HCT116 (cell line): ENCODE measurements around the gene CNMD. TPM values are rescaled to one million over a fixed set of nuclear protein-coding genes. Genes with fewer than 3 reads are reported as not detected.

ENCODE experiments used
- ATAC-seq: fragments of 200-7000 bp; cut with Tn5 transposase; 2 replicates; pipeline ENCODE4 v1.9.1; 2020; ENCODE audit warnings: mild to moderate bottlenecking, moderate library complexity
- BruUV-seq: library from RNA; stranded (reverse); fragments of 400-500 nt; replicated peaks from 2 replicates; lab custom pipeline; 2021; lab: Mats Ljungman, UMichigan
- CTCF ChIA-PET: fragments of 300-600 bp; sonication (Branson Sonifier 250); formaldehyde crosslinking; loops from one replicate; lab custom pipeline; 2021; ENCODE audit warnings: antibody characterized with exemption; lab: Charles Lee
- POLR2A ChIA-PET: fragments of 300-600, 350-600 bp; sonication (Branson Sonifier 250); formaldehyde crosslinking; loops from one replicate; lab custom pipeline; 2021; ENCODE audit warnings: antibody characterized with exemption; lab: Charles Lee
- RAD21 ChIA-PET, 2 experiments: fragments of 300-600 bp; sonication (Branson Sonifier 250); formaldehyde crosslinking; loops; one replicate each; lab custom pipeline; 2023; ENCODE audit warnings: low total read pairs in 2 of 2; ENCODE audit not compliant: uncharacterized antibody in 2 of 2, unreplicated experiment in 2 of 2, low non-redundant PET in 1 of 2; lab: Charles Lee
- DNase-seq: peaks from one replicate; pipeline ENCODE4 v3.0.0-alpha.2; 2010; ENCODE audit warnings: low read depth, low spot score
- H2AFZ ChIP-seq: fragments of 200-600 bp; shearing (Covaris generic), sonication (generic); 2 replicates; pipeline ENCODE4 v1.6.1; 2017; ENCODE audit warnings: low read depth, mixed run types, mixed read lengths, antibody characterized with exemption, low read length; ENCODE audit not compliant: poor library complexity, severe bottlenecking
- H3K27ac ChIP-seq: 2 replicates; pipeline ENCODE4 v1.5.1; 2012; ENCODE audit warnings: low read depth, low read length
- H3K27me3 ChIP-seq: fragments of 200-600 bp; sonication (generic); 2 replicates; pipeline ENCODE4 v1.6.1; 2016; ENCODE audit warnings: mixed run types, low read length, mixed read lengths; ENCODE audit not compliant: insufficient read depth
- H3K36me3 ChIP-seq, 2 experiments: fragments of 200-500 bp in 1 of 2; fragments of 200-600 bp in 1 of 2; sonication (Bioruptor generic) in 1 of 2; sonication (generic) in 1 of 2; 2 replicates each; pipeline versions ENCODE4 v1.5.1 to v1.6.1; 2014 to 2016; ENCODE audit warnings: low read length in 2 of 2, inconsistent platforms in 1 of 2, mixed read lengths in 1 of 2, mixed run types in 1 of 2; ENCODE audit not compliant: insufficient read depth in 2 of 2, control insufficient read depth in 1 of 2
- H3K4me1 ChIP-seq, 2 experiments: fragments of 200-600 bp in 1 of 2; sonication (generic) in 1 of 2; 2 replicates each; pipeline versions ENCODE4 v1.5.1 to v1.6.1; 2012 to 2017; ENCODE audit warnings: low read length in 2 of 2, inconsistent platforms in 1 of 2, mild to moderate bottlenecking in 1 of 2, mixed read lengths in 1 of 2, mixed run types in 1 of 2, moderate library complexity in 1 of 2; ENCODE audit not compliant: insufficient read depth in 2 of 2, control insufficient read depth in 1 of 2
- H3K4me2 ChIP-seq: fragments of 200-600 bp; sonication (generic); 2 replicates; pipeline ENCODE4 v1.6.1; 2017; ENCODE audit warnings: mixed run types, low read length, mixed read lengths
- H3K4me3 ChIP-seq, 2 experiments: fragments of 200-600 bp in 1 of 2; sonication (generic) in 1 of 2; replicated peaks in 1 of 2; 2 replicates each; pipeline ENCODE4 v1.5.1; 2011 to 2016; ENCODE audit warnings: low read length in 2 of 2, control low read depth in 1 of 2, low read depth in 1 of 2, mild to moderate bottlenecking in 1 of 2, mixed read lengths in 1 of 2, mixed run types in 1 of 2
- H3K79me2 ChIP-seq: fragments of 200-600 bp; sonication (generic); 2 replicates; pipeline ENCODE4 v1.6.1; 2017; ENCODE audit warnings: mild to moderate bottlenecking, mixed run types, low read length, moderate library complexity, mixed read lengths; ENCODE audit not compliant: insufficient read depth
- H3K9ac ChIP-seq: fragments of 200-600 bp; sonication (generic); 2 replicates; pipeline ENCODE4 v1.6.1; 2016; ENCODE audit warnings: low read length, mixed read lengths
- H3K9me2 ChIP-seq: fragments of 200-600 bp; sonication (generic), shearing (Covaris generic); 2 replicates; pipeline ENCODE4 v1.6.1; 2017; ENCODE audit warnings: mixed run types, mild to moderate bottlenecking, moderate library complexity; ENCODE audit not compliant: insufficient read depth
- H3K9me3 ChIP-seq, 2 experiments: fragments of 200-500 bp in 1 of 2; fragments of 200-600 bp in 1 of 2; sonication (Bioruptor generic) in 1 of 2; sonication (generic) in 1 of 2; 2 replicates each; pipeline ENCODE4 v1.6.1; 2014 to 2017; ENCODE audit warnings: low read length in 2 of 2, mixed read lengths in 2 of 2, inconsistent platforms in 1 of 2, low read depth in 1 of 2, mild to moderate bottlenecking in 1 of 2, mixed run types in 1 of 2, moderate library complexity in 1 of 2; ENCODE audit not compliant: control insufficient read depth in 1 of 2, insufficient read depth in 1 of 2
- H4K20me1 ChIP-seq: fragments of 200-600 bp; sonication (generic), shearing (Covaris generic); 2 replicates; pipeline ENCODE4 v1.6.1; 2017; ENCODE audit warnings: mixed run types, mild to moderate bottlenecking, moderate library complexity; ENCODE audit not compliant: insufficient read depth
- CBX3 ChIP-seq: IDR thresholded peaks from 2 replicates; pipeline ENCODE4 v1.6.1; 2012; ENCODE audit warnings: low read depth
- CEBPB ChIP-seq: IDR thresholded peaks from 2 replicates; pipeline ENCODE4 v1.6.1; 2012; ENCODE audit warnings: low read depth
- EGR1 ChIP-seq: IDR thresholded peaks from 2 replicates; pipeline ENCODE4 v1.6.1; 2012; ENCODE audit warnings: low read depth
- ELF1 ChIP-seq: IDR thresholded peaks from 2 replicates; pipeline ENCODE4 v1.6.1; 2012; ENCODE audit warnings: low read depth, borderline replicate concordance
- EZH2 ChIP-seq: fragments of 200-600 bp; sonication (generic); IDR thresholded peaks from 2 replicates; pipeline ENCODE4 v1.6.1; 2017; ENCODE audit warnings: antibody characterized with exemption, mixed run types
- FOSL1 ChIP-seq: IDR thresholded peaks from 2 replicates; pipeline ENCODE4 v1.6.1; 2012; ENCODE audit warnings: low read depth
- JUND ChIP-seq: IDR thresholded peaks from 2 replicates; pipeline ENCODE4 v1.6.1; 2012
- SRF ChIP-seq: IDR thresholded peaks from 2 replicates; pipeline ENCODE4 v1.6.1; 2012; ENCODE audit warnings: low read depth
- TCF7L2 ChIP-seq: IDR thresholded peaks from 2 replicates; pipeline ENCODE4 v1.7.0; 2011; ENCODE audit warnings: borderline replicate concordance, inconsistent platforms; ENCODE audit not compliant: insufficient read depth, insufficient read length; ENCODE audit errors: extremely low read depth
- YY1 ChIP-seq: IDR thresholded peaks from 2 replicates; pipeline ENCODE4 v1.6.1; 2011; ENCODE audit warnings: low read length, low read depth, moderate library complexity, mild to moderate bottlenecking; ENCODE audit not compliant: insufficient replicate concordance; ENCODE audit errors: extremely low read depth
- ZFX ChIP-seq: fragments of 450-650 bp; IDR thresholded peaks from 2 replicates; pipeline ENCODE4 v1.6.1; 2017
- intact Hi-C: fragments of 100-400 bp; cut with micrococcal nuclease; formaldehyde crosslinking; loops from 2 replicates; pipeline ENCODE4 v1.10.0; 2022
- total RNA-seq: library from RNA; stranded (reverse); gene quantifications from one replicate; pipeline ENCODE4 v1.2.1, GENCODE V29; 2021; ENCODE audit not compliant: unreplicated experiment
- TF ChIP-seq, protein P1 (sequence below), 3 experiments: fragments of 200-600 bp in 1 of 3; sonication (generic) in 1 of 3; IDR thresholded peaks in 2 of 3; conservative IDR thresholded peaks in 1 of 3; 2 replicates each; pipeline ENCODE4 v1.5.1; 2012 to 2017; ENCODE audit warnings: low read depth in 2 of 3, low read length in 2 of 3, antibody characterized with exemption in 1 of 3, borderline replicate concordance in 1 of 3, control low read depth in 1 of 3, mild to moderate bottlenecking in 1 of 3, mixed read lengths in 1 of 3, mixed run types in 1 of 3, moderate library complexity in 1 of 3; ENCODE audit not compliant: insufficient read depth in 1 of 3
- TF ChIP-seq, protein P2 (sequence below): IDR thresholded peaks from 2 replicates; pipeline ENCODE4 v1.6.1; 2012
- TF ChIP-seq, protein P3 (sequence below): IDR thresholded peaks from 2 replicates; pipeline ENCODE4 v1.6.1; 2011; ENCODE audit warnings: mild to moderate bottlenecking, low read length, moderate library complexity; ENCODE audit not compliant: insufficient replicate concordance; ENCODE audit errors: extremely low read depth
- TF ChIP-seq, protein P4 (sequence below): IDR thresholded peaks from 2 replicates; pipeline ENCODE4 v1.6.1; 2012; ENCODE audit warnings: low read depth

CNMD gene
- total RNA-seq, 1 experiment from 2014 or later: not detected

DNA sequence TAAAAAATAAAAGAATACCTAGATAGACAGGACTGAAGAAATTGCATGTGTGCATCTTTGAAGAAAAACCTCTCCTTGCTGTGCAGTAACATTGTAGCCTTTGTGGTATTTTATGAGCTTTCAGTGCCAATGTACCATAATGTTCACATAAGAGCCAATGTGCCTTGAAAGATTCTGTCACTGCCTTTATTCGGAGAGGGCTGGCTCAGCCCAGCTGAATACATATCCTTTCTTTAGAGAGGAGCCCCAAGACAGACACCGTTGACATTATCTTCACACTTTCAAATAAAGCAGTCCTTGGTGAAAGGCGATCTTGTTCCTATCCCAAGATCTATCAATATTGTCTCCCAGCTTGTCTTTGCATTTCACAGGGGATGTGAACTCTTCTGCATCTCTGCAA, 18.5 kb upstream of the CNMD start:
- Histone ChIP-seq H3K4me3 (no peak overlapping the region), H3K27me3 (no peaks in the 10 kb centered on the region), H3K9ac (no peak overlapping the region), H3K9me2 (no peaks in the 10 kb centered on the region), H3K9me3 (no peaks in the 10 kb centered on the region), H4K20me1 (no peaks in the 10 kb centered on the region), H2AFZ (no peak overlapping the region), H3K4me2 (no peak overlapping the region), H3K4me1 (no peaks in the 10 kb centered on the region)
- BruUV-seq: no TSS peak
- no peak for DNase-seq
- POLR2A ChIA-PET: no interaction called here
- RAD21 ChIA-PET: no interaction called here
- CTCF ChIA-PET: no interaction called here
- intact Hi-C loops: no loop called here
- no peak for ATAC-seq
- no peak for TF ChIP-seq YY1
- no peak for TF ChIP-seq JUND
- TF ChIP-seq, protein P1, sequence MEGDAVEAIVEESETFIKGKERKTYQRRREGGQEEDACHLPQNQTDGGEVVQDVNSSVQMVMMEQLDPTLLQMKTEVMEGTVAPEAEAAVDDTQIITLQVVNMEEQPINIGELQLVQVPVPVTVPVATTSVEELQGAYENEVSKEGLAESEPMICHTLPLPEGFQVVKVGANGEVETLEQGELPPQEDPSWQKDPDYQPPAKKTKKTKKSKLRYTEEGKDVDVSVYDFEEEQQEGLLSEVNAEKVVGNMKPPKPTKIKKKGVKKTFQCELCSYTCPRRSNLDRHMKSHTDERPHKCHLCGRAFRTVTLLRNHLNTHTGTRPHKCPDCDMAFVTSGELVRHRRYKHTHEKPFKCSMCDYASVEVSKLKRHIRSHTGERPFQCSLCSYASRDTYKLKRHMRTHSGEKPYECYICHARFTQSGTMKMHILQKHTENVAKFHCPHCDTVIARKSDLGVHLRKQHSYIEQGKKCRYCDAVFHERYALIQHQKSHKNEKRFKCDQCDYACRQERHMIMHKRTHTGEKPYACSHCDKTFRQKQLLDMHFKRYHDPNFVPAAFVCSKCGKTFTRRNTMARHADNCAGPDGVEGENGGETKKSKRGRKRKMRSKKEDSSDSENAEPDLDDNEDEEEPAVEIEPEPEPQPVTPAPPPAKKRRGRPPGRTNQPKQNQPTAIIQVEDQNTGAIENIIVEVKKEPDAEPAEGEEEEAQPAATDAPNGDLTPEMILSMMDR (IDR thresholded peaks at IDR 0.05 in 2 of 3, conservative IDR thresholded peaks at IDR 0.05 in 1 of 3; ENCODE audit: borderline replicate concordance in 1 of 3, insufficient read depth in 1 of 3, low read depth in 2 of 3, low read length in 2 of 3): no peak
- no peak for TF ChIP-seq ZFX
- TF ChIP-seq, protein P2, sequence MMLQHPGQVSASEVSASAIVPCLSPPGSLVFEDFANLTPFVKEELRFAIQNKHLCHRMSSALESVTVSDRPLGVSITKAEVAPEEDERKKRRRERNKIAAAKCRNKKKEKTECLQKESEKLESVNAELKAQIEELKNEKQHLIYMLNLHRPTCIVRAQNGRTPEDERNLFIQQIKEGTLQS: no peak
- TF ChIP-seq CEBPB: no peak
- no peak for TF ChIP-seq EGR1
- TF ChIP-seq, protein P3, sequence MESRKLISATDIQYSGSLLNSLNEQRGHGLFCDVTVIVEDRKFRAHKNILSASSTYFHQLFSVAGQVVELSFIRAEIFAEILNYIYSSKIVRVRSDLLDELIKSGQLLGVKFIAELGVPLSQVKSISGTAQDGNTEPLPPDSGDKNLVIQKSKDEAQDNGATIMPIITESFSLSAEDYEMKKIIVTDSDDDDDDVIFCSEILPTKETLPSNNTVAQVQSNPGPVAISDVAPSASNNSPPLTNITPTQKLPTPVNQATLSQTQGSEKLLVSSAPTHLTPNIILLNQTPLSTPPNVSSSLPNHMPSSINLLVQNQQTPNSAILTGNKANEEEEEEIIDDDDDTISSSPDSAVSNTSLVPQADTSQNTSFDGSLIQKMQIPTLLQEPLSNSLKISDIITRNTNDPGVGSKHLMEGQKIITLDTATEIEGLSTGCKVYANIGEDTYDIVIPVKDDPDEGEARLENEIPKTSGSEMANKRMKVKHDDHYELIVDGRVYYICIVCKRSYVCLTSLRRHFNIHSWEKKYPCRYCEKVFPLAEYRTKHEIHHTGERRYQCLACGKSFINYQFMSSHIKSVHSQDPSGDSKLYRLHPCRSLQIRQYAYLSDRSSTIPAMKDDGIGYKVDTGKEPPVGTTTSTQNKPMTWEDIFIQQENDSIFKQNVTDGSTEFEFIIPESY: no peak
- no peak for TF ChIP-seq TCF7L2
- TF ChIP-seq CBX3: no peak
- no peak for TF ChIP-seq FOSL1
- TF ChIP-seq, protein P4, sequence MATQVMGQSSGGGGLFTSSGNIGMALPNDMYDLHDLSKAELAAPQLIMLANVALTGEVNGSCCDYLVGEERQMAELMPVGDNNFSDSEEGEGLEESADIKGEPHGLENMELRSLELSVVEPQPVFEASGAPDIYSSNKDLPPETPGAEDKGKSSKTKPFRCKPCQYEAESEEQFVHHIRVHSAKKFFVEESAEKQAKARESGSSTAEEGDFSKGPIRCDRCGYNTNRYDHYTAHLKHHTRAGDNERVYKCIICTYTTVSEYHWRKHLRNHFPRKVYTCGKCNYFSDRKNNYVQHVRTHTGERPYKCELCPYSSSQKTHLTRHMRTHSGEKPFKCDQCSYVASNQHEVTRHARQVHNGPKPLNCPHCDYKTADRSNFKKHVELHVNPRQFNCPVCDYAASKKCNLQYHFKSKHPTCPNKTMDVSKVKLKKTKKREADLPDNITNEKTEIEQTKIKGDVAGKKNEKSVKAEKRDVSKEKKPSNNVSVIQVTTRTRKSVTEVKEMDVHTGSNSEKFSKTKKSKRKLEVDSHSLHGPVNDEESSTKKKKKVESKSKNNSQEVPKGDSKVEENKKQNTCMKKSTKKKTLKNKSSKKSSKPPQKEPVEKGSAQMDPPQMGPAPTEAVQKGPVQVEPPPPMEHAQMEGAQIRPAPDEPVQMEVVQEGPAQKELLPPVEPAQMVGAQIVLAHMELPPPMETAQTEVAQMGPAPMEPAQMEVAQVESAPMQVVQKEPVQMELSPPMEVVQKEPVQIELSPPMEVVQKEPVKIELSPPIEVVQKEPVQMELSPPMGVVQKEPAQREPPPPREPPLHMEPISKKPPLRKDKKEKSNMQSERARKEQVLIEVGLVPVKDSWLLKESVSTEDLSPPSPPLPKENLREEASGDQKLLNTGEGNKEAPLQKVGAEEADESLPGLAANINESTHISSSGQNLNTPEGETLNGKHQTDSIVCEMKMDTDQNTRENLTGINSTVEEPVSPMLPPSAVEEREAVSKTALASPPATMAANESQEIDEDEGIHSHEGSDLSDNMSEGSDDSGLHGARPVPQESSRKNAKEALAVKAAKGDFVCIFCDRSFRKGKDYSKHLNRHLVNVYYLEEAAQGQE: no peak
- TF ChIP-seq EZH2: no peak
- no peak for TF ChIP-seq SRF
- no peak for TF ChIP-seq ELF1
- TF ChIP-seq, all 23 proteins: peak for 0
- Histone ChIP-seq H3K36me3 (no peaks in the 10 kb centered on the region), H3K79me2 (no peaks in the 10 kb centered on the region), H3K27ac (no peak overlapping the region)
